Transverse colon (tissue), 3 donors: ENCODE results near the gene ZNF681.

ENCODE experiments used
- POLR2A ChIP-seq: fragments of 450-650 bp; IDR thresholded peaks from one replicate; pipeline ENCODE4 v1.6.1; 2016; ENCODE audit warnings: antibody characterized with exemption, mild to moderate bottlenecking, moderate library complexity
- TF ChIP-seq, protein P1 (sequence below), 5 experiments: fragments of 200-600 bp in 3 of 5; fragments of 450-650 bp in 2 of 5; sonication (generic) in 3 of 5; IDR thresholded peaks; 1 replicate in 2 of 5; 2 replicates in 3 of 5; pipeline ENCODE4 v1.5.1; 2016 to 2017; ENCODE audit warnings: antibody characterized with exemption in 5 of 5, inconsistent platforms in 3 of 5, mild to moderate bottlenecking in 2 of 5, moderate library complexity in 1 of 5

DNA sequence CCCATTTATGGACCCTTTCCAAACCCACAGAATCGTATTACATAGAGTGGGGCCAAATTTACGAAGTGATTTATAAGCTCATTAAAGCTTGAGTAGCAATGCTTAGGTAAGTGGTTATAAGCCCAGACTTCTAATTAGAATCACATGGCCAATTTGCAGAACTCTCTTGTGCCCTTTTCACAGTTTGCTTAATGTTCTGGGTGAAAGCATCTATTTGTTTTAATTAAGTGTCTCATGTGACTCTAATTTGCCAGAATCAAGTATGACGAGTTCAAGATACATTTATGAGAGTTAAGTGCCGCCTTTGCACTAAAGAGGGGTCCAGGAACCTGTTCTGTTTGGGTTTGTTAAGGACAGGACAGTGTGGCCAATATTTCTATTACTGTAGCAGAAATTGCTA lies 46.0 kb upstream of the ZNF681 start:
- TF ChIP-seq POLR2A: no peak
- TF ChIP-seq, protein P1, sequence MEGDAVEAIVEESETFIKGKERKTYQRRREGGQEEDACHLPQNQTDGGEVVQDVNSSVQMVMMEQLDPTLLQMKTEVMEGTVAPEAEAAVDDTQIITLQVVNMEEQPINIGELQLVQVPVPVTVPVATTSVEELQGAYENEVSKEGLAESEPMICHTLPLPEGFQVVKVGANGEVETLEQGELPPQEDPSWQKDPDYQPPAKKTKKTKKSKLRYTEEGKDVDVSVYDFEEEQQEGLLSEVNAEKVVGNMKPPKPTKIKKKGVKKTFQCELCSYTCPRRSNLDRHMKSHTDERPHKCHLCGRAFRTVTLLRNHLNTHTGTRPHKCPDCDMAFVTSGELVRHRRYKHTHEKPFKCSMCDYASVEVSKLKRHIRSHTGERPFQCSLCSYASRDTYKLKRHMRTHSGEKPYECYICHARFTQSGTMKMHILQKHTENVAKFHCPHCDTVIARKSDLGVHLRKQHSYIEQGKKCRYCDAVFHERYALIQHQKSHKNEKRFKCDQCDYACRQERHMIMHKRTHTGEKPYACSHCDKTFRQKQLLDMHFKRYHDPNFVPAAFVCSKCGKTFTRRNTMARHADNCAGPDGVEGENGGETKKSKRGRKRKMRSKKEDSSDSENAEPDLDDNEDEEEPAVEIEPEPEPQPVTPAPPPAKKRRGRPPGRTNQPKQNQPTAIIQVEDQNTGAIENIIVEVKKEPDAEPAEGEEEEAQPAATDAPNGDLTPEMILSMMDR (IDR thresholded peaks at IDR 0.05): no peak
